ENCODE measurements around the gene DNMT1. TPM values are rescaled to one million over a fixed set of nuclear protein-coding genes. Genes with fewer than 3 reads are reported as not detected.

DNMT1 gene
- total RNA-seq, 1 experiment from 2014 or later: 117 TPM

GRCh38 chr19:10106100-10106936, 88.4 kb downstream of the DNMT1 start, which contains the start of gene PPAN:
Gene PPAN (plus strand): TSS chr19:10106362. CDS start chr19:10106395, 33 bp downstream.
- Histone ChIP-seq H3K79me2 (ENCODE audit: low read depth) (peaks cover 35% of the 10 kb centered on the region), H3K36me3 (ENCODE audit: low read depth) (peaks cover 34% of the 10 kb centered on the region), H3K9me3 (ENCODE audit: insufficient read depth, low read depth) (no peaks in the 10 kb centered on the region), H3K9me2 (ENCODE audit: insufficient read depth) (no peaks in the 10 kb centered on the region), H2AFZ (no peak within 1 kb of the TSS; the same call in 1 of the 2 replicates), H3K27ac (peak within 1 kb of the TSS; percentile 48), H4K20me1 (ENCODE audit: insufficient read depth) (peaks cover 23% of the 10 kb centered on the region), H3K4me1 (replicated peaks; ENCODE audit: insufficient read depth) (peaks cover 9% of the 10 kb centered on the region), H3F3A (ENCODE audit: insufficient read depth, low read depth) (peaks cover 40% of the 10 kb centered on the region), H3K4me2 (peak within 1 kb of the TSS; percentile 88), H3K27me3 (ENCODE audit: insufficient read depth, low read depth) (no peaks in the 10 kb centered on the region), H3K4me3 (peak within 1 kb of the TSS; percentile 98)
- TF ChIP-seq, protein P1, sequence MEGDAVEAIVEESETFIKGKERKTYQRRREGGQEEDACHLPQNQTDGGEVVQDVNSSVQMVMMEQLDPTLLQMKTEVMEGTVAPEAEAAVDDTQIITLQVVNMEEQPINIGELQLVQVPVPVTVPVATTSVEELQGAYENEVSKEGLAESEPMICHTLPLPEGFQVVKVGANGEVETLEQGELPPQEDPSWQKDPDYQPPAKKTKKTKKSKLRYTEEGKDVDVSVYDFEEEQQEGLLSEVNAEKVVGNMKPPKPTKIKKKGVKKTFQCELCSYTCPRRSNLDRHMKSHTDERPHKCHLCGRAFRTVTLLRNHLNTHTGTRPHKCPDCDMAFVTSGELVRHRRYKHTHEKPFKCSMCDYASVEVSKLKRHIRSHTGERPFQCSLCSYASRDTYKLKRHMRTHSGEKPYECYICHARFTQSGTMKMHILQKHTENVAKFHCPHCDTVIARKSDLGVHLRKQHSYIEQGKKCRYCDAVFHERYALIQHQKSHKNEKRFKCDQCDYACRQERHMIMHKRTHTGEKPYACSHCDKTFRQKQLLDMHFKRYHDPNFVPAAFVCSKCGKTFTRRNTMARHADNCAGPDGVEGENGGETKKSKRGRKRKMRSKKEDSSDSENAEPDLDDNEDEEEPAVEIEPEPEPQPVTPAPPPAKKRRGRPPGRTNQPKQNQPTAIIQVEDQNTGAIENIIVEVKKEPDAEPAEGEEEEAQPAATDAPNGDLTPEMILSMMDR (conservative IDR thresholded peaks at IDR 0.05): no peak
- TF ChIP-seq EZH2 (IDR thresholded peaks at IDR 0.05; ENCODE audit: low read depth): no peak
- DNase-seq: peak; percentile 91 to 96
- intact Hi-C loops (cut with micrococcal nuclease; ENCODE audit: unreplicated experiment): loop anchor here (10.0 kb wide), 1 partner anchor 172 kb away; the partner anchor contains the start of gene OLFM2
- CTCF ChIA-PET: interaction anchor here (0.5 kb wide), 2 partner anchors 106 to 143 kb away, joined by 6 to 9 read pairs; no protein-coding TSS in a partner anchor
- POLR2A ChIA-PET (ENCODE audit: unreplicated experiment): interaction anchor here (0.6 kb wide), 1 partner anchor 132 kb away, joined by 3 read pairs; no protein-coding TSS in a partner anchor
- BruUV-seq (replicated peaks): no TSS peak

DNA sequence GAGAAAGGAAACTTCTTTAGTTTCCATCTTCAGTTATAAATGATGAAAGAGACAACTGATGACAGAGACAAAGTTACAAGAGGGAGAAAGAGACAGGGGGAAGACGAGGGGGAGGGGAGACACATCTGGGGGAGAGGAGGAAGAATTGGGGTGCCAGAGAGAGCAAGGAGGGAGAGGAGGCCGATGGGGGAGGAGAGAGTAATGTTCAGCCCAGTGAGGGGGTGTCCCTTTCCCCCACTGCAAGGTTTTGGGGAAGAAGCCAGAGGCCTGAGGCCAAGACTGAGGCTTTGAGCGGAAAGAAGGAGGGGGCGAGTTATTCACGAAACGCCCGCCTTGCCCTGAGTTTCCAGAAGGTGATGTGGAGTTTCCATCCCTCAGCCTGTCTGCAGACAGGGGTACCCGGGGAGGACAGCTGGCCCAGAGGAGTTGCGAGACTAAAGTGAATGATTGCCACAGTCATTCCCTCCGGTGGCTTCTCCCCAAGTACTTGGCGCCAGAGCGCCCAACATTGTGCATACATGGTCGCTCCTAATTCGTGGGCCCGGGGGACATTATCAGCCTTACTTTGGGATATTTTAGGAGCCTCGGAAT, 89.1 kb downstream of the DNMT1 start:
- Histone ChIP-seq H3K4me2 (peak overlapping the region; percentile 17; the same call in 1 of the 2 replicates), H3K4me3 (no peak overlapping the region; the same call in 1 of the 2 replicates), H3K4me1 (replicated peaks; ENCODE audit: insufficient read depth) (peaks cover 9% of the 10 kb centered on the region), H4K20me1 (ENCODE audit: insufficient read depth) (peaks cover 19% of the 10 kb centered on the region), H3K27me3 (ENCODE audit: insufficient read depth, low read depth) (no peaks in the 10 kb centered on the region), H3K27ac (no peak overlapping the region), H3F3A (ENCODE audit: insufficient read depth, low read depth) (peaks cover 33% of the 10 kb centered on the region), H3K79me2 (ENCODE audit: low read depth) (peaks cover 35% of the 10 kb centered on the region), H3K9me3 (ENCODE audit: insufficient read depth, low read depth) (no peaks in the 10 kb centered on the region), H3K36me3 (ENCODE audit: low read depth) (peaks cover 34% of the 10 kb centered on the region), H3K9me2 (ENCODE audit: insufficient read depth) (no peaks in the 10 kb centered on the region), H2AFZ (no peak overlapping the region)
- POLR2A ChIA-PET (ENCODE audit: unreplicated experiment): no interaction called here
- intact Hi-C loops (cut with micrococcal nuclease; ENCODE audit: unreplicated experiment): loop anchor here (10.0 kb wide), 1 partner anchor 171 kb away; the partner anchor contains the start of gene OLFM2
- no peak for DNase-seq
- CTCF ChIA-PET: no interaction called here
- TF ChIP-seq EZH2 (IDR thresholded peaks at IDR 0.05; ENCODE audit: low read depth): no peak
- TF ChIP-seq, protein P1 (conservative IDR thresholded peaks at IDR 0.05): no peak
- no TSS peak for BruUV-seq (replicated peaks)

- TF ChIP-seq EZH2 (IDR thresholded peaks at IDR 0.05; ENCODE audit: low read depth): no peak
- TF ChIP-seq, protein P1 (conservative IDR thresholded peaks at IDR 0.05): no peak
- intact Hi-C loops (cut with micrococcal nuclease; ENCODE audit: unreplicated experiment): loop anchor here (10.0 kb wide), 1 partner anchor 170 kb away; the partner anchor contains the start of gene OLFM2
- Histone ChIP-seq H4K20me1 (ENCODE audit: insufficient read depth) (peaks cover 19% of the 10 kb centered on the region), H3K4me2 (no peak overlapping the region), H3K9me3 (ENCODE audit: insufficient read depth, low read depth) (no peaks in the 10 kb centered on the region), H3K36me3 (ENCODE audit: low read depth) (peaks cover 28% of the 10 kb centered on the region), H3K4me3 (no peak overlapping the region), H3K79me2 (ENCODE audit: low read depth) (peaks cover 35% of the 10 kb centered on the region), H3K4me1 (replicated peaks; ENCODE audit: insufficient read depth) (peaks cover 9% of the 10 kb centered on the region), H3K27me3 (ENCODE audit: insufficient read depth, low read depth) (no peaks in the 10 kb centered on the region), H2AFZ (no peak overlapping the region), H3K27ac (no peak overlapping the region), H3K9me2 (ENCODE audit: insufficient read depth) (no peaks in the 10 kb centered on the region), H3F3A (ENCODE audit: insufficient read depth, low read depth) (peaks cover 27% of the 10 kb centered on the region)
- ChIA-PET POLR2A (ENCODE audit: unreplicated experiment) (interaction anchor here (0.7 kb wide), 1 partner anchor 130 kb away, joined by 3 read pairs; no protein-coding TSS in a partner anchor), CTCF (no interaction called here)
- no peak for DNase-seq
- no TSS peak for BruUV-seq (replicated peaks)
Measured at GRCh38 chr19:10104665-10105508, 89.9 kb downstream of the DNMT1 start.
